ENCODE measurements around the gene IER3. TPM values are rescaled to one million over a fixed set of nuclear protein-coding genes. Genes with fewer than 3 reads are reported as not detected.

Gene IER3
- total and polyA plus RNA-seq, 8 donors = 5.5 to 77.0 (median 16.3) TPM

DNA sequence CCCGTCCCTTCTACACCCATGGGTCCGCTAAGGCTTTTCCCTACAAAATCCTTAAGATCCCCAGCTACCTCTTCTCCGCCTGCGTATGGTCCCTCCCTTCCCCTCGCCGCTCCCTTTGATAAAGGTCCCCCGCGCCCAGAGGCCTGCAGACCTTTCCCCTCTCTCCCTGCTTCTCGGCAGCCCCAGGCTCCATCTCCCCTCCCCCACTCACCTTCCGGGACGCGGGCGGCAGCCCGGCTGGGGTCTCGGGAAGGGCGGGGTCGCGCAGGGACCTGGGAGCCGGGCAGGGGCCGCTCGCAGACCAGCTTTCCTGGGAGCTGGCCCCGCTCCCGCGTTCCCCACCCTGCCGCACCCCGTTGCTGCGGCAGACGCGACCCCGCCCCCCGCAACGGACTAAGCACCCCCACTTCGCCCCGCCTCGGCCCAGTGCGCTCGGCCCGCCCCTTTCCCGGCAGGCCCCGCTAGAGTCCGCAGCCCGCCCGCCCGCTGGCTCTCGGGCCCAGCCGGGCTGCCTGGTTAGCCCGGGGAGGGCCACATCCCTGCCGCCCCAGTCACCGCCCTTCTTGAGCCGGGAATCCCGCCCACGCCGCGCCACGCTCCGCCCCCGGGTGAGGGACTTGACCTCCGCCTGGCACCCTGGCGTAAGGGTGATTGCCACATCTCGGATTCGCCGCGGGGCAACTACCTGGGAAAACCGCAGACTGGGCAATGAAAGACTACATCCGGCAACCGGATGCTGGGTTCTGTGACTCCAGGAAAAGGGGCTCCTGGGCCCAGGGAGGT is 1.8 kb downstream of the IER3 start, which contains the start of gene FLOT1:
TSS of gene FLOT1 (minus strand) at position 372 of the 783 bp plus-strand sequence. CDS start 498 bp downstream, outside the sequence.
- DNase-seq = peak; percentile 85 to 100 (median 96)
- peak; percentile 89 for ATAC-seq
- no peak for TF ChIP-seq CTCF (IDR thresholded peaks at IDR 0.05)
- H3K27ac ChIP-seq = peak within 1 kb of the TSS; percentile 96 to 97
- H3K9me3 ChIP-seq = no peaks in the 10 kb centered on the region
- H3K4me1 ChIP-seq = peaks cover 13 to 67% of the 10 kb centered on the region in 2 donors
- intact Hi-C loops (cut with DNase I) = loop anchor here in 1 of 2 donors (10.0 kb wide), 1 partner anchor 72 kb away; no protein-coding TSS in a partner anchor
- no peaks in the 10 kb centered on the region for H3K27me3 ChIP-seq
- H3K4me3 ChIP-seq = peak within 1 kb of the TSS; percentile 66 to 94
- peaks cover 0 to 40% of the 10 kb centered on the region in 2 donors for H3K36me3 ChIP-seq

GRCh38 chr6:30741789-30742315 is 2.5 kb downstream of the IER3 start:
- intact Hi-C loops (cut with DNase I) = loop anchor here in 1 of 2 donors (10.0 kb wide), 1 partner anchor 73 kb away; no protein-coding TSS in a partner anchor
- peaks cover 0 to 46% of the 10 kb centered on the region in 2 donors for H3K36me3 ChIP-seq
- H3K27ac ChIP-seq = peak overlapping the region; percentile 96 to 97
- no peaks in the 10 kb centered on the region for H3K27me3 ChIP-seq
- DNase-seq (no peak), ATAC-seq (peak; percentile 17)
- H3K4me3 ChIP-seq = peak overlapping the region; percentile 66 to 94
- H3K4me1 ChIP-seq = peaks cover 16 to 67% of the 10 kb centered on the region in 2 donors
- no peak for TF ChIP-seq CTCF (IDR thresholded peaks at IDR 0.05)
- H3K9me3 ChIP-seq = no peaks in the 10 kb centered on the region

DNA sequence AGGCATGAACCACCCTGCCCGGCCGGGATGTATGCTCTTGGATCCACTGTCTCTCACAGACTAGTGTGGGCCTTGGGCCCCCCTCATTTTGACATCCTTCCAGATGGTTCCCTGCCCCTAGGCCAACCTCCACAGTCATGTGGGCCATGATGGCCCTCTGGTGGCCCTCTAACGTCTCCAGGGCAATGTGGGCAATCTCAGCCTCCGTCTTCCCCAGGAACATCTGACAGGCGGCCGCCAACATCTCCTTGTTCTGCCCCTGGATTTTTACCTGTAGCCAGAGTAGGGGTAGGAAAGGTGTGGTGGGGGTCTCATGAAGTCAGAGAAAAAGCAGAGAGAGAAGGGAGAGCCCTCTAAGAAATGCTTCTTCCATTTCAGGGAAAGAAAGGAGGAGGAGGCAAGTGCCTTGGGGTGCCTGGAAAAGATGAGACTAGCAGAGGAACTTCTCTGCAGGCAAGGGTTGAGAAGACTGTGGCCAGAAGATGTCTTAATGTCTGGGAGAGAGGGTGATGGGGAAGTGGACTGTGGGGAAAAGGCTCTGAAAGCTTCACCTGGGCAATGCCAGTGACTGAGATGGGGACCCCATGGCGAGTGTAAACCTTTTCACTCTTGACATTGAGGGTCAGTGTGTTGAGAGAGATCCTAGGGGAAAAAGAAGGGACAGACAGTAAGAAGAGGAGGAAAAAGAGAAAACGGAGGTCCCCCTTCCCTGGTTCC is 3.1 kb downstream of the IER3 start:
- no peak for ATAC-seq
- no peak for DNase-seq
- intact Hi-C loops (cut with DNase I) = loop anchor here in 1 of 2 donors (10.0 kb wide), 1 partner anchor 74 kb away; no protein-coding TSS in a partner anchor
- H3K36me3 ChIP-seq = peaks cover 0 to 53% of the 10 kb centered on the region in 2 donors
- H3K9me3 ChIP-seq = no peaks in the 10 kb centered on the region
- H3K4me3 ChIP-seq = peak overlapping the region; percentile 66 to 94
- H3K4me1 ChIP-seq = peaks cover 17 to 72% of the 10 kb centered on the region in 2 donors
- no peak for TF ChIP-seq CTCF (IDR thresholded peaks at IDR 0.05)
- H3K27ac ChIP-seq = peak overlapping the region; percentile 96 to 97
- no peaks in the 10 kb centered on the region for H3K27me3 ChIP-seq

GRCh38 chr6:30740540-30740870 is 3.8 kb downstream of the IER3 start:
- DNase-seq (no peak), ATAC-seq (no peak)
- peak overlapping the region in 1 of 2 donors; percentile 94 for H3K4me3 ChIP-seq
- no peaks in the 10 kb centered on the region for H3K27me3 ChIP-seq
- H3K4me1 ChIP-seq = peaks cover 17 to 73% of the 10 kb centered on the region in 2 donors
- peak overlapping the region in 1 of 2 donors; percentile 96 for H3K27ac ChIP-seq
- intact Hi-C loops (cut with DNase I) = loop anchor here in 1 of 2 donors (10.0 kb wide), 1 partner anchor 74 kb away; no protein-coding TSS in a partner anchor
- H3K9me3 ChIP-seq = no peaks in the 10 kb centered on the region
- H3K36me3 ChIP-seq = peaks cover 0 to 60% of the 10 kb centered on the region in 2 donors
- no peak for TF ChIP-seq CTCF (IDR thresholded peaks at IDR 0.05)
